Measurements from ENCODE around the gene CACNG1. TPM values are rescaled to one million over a fixed set of nuclear protein-coding genes. Genes with fewer than 3 reads are reported as not detected.
"Not testable (repeated sequence)": the region's sequence is repeated elsewhere in the genome, so short reads cannot be mapped to it uniquely, and the experiment has no call there.

The CACNG1 gene
- total and polyA plus RNA-seq, 3 donors from 2014 or later: 0.69 TPM; not detected in 2

GRCh38 chr17:67098006-67098405 is 53.7 kb downstream of the CACNG1 start:
- 92 to 96% methylated on average over 1 of the region's 1 CpG for WGBS, 2 donors
- Histone ChIP-seq H3K36me3 (ENCODE audit: low read depth, missing control alignments) (no peaks in the 10 kb centered on the region), H3K27ac (no peak overlapping the region), H3K4me1 (peaks cover 3% of the 10 kb centered on the region), H3K4me3 (no peak overlapping the region), H3K9me3 (no peaks in the 10 kb centered on the region), H3K27me3 (no peaks in the 10 kb centered on the region)
- TF ChIP-seq CTCF (IDR thresholded peaks at IDR 0.05): no peak
- no peak for DNase-seq
- intact Hi-C loops (cut with DNase I; ENCODE audit: low total_unique reads): no loop called here

- H3K4me3 ChIP-seq; DNase-seq; H3K27me3 ChIP-seq; H3K9me3 ChIP-seq; H3K36me3 ChIP-seq (ENCODE audit: low read depth, missing control alignments); H3K27ac ChIP-seq; H3K4me1 ChIP-seq; intact Hi-C loops (cut with DNase I; ENCODE audit: low total_unique reads): not testable (repeated sequence)
- 77 to 91% methylated on average over 7 of the region's 7 CpGs for WGBS, 2 donors
Measured at GRCh38 chr17:67104641-67105040, 60.3 kb downstream of the CACNG1 start.

GRCh38 chr17:67105213-67105612 is 60.9 kb downstream of the CACNG1 start:
- TF ChIP-seq POLR2A (IDR thresholded peaks at IDR 0.05) (no peak), CTCF (IDR thresholded peaks at IDR 0.05) (no peak)
- Histone ChIP-seq H3K36me3 (ENCODE audit: low read depth, missing control alignments) (no peaks in the 10 kb centered on the region), H3K27me3 (no peaks in the 10 kb centered on the region), H3K9me3 (no peaks in the 10 kb centered on the region), H3K4me1 (peaks cover 3% of the 10 kb centered on the region), H3K27ac (no peak overlapping the region), H3K4me3 (no peak overlapping the region)
- intact Hi-C loops (cut with DNase I; ENCODE audit: low total_unique reads): no loop called here
- DNase-seq: no peak

Other genes with a start within 250 kb of the CACNG1 start
- gene CACNG5, start 209.4 kb upstream of the CACNG1 start, total RNA-seq: under 1 TPM in 1 of 2 donors, not detected in 1; 0.55 TPM
- gene CACNG5, start 209.4 kb upstream of the CACNG1 start, polyA plus RNA-seq (ENCODE audit: insufficient read depth, low read depth, low replicate concordance): not detected
- under 1 TPM; 0.16 to 0.81 TPM for gene CACNG4, start 79.8 kb upstream of the CACNG1 start, total RNA-seq
- 0.46 TPM for gene CACNG4, start 79.8 kb upstream of the CACNG1 start, polyA plus RNA-seq (ENCODE audit: insufficient read depth, low read depth, low replicate concordance)
- 100 to 1,000 TPM; 142 to 154 TPM for gene HELZ, start 200.6 kb downstream of the CACNG1 start, total RNA-seq
- gene HELZ, start 200.6 kb downstream of the CACNG1 start, polyA plus RNA-seq (ENCODE audit: insufficient read depth, low read depth, low replicate concordance): 26.2 TPM

Data from testis (tissue), 3 donors.